Measurements from ENCODE around the gene KIAA1217. TPM values are rescaled to one million over a fixed set of nuclear protein-coding genes. Genes with fewer than 3 reads are reported as not detected.

Gene KIAA1217
- total and polyA plus RNA-seq, 9 of the 15 experiments (the other 6 are each of a cell fraction or from before 2014, with no cell fraction given), result 0.04 TPM; not detected in 8

GRCh38 chr10:24569828-24570657 is 361.1 kb downstream of the KIAA1217 start (continued):
- TF ChIP-seq CSDE1 (IDR thresholded peaks at IDR 0.05) (no peak), ZNF740 (CRISPR knock-in tag; IDR thresholded peaks at IDR 0.05) (no peak), ZNF740 (tag; IDR thresholded peaks at IDR 0.05) (0 out of 4 replicates have a peak, but pooled peaks of 1 of the 2 experiments have one; percentile 63), TSC22D4 (tag; IDR thresholded peaks at IDR 0.05) (no peak), CREM (IDR thresholded peaks at IDR 0.05; ENCODE audit: low read depth) (no peak), WHSC1 (IDR thresholded peaks at IDR 0.05; ENCODE audit: low read length) (no peak), CXXC5 (CRISPR knock-in tag; IDR thresholded peaks at IDR 0.05) (peak; percentile 53), ZNF175 (CRISPR knock-in tag; IDR thresholded peaks at IDR 0.05; ENCODE audit: low read depth) (0 out of 2 replicates have a peak, but pooled peaks have one; percentile 38), KDM4B (IDR thresholded peaks at IDR 0.05; ENCODE audit: borderline replicate concordance in 2 of 2, low read depth in 1 of 2) (no peak), ZNF197 (CRISPR knock-in tag; IDR thresholded peaks at IDR 0.05; ENCODE audit: low read depth) (peak; percentile 60; the same call in 1 of the 2 replicates), NFIX (CRISPR knock-in tag; IDR thresholded peaks at IDR 0.05; ENCODE audit: low read depth) (0 out of 2 replicates have a peak, but pooled peaks have one; percentile 5), RREB1 (CRISPR knock-in tag; IDR thresholded peaks at IDR 0.05) (no peak), YY1 (IDR thresholded peaks at IDR 0.05; ENCODE audit: borderline replicate concordance in 1 of 3, control insufficient read depth in 1 of 3, extremely low read depth in 1 of 3, insufficient read depth in 3 of 3, insufficient read length in 1 of 3, insufficient replicate concordance in 2 of 3, low read depth in 1 of 3, low read length in 2 of 3) (no peak), NFRKB (IDR thresholded peaks at IDR 0.05; ENCODE audit: low read depth) (0 out of 2 replicates have a peak, but pooled peaks have one; percentile 64)
- TF ChIP-seq, protein P1, sequence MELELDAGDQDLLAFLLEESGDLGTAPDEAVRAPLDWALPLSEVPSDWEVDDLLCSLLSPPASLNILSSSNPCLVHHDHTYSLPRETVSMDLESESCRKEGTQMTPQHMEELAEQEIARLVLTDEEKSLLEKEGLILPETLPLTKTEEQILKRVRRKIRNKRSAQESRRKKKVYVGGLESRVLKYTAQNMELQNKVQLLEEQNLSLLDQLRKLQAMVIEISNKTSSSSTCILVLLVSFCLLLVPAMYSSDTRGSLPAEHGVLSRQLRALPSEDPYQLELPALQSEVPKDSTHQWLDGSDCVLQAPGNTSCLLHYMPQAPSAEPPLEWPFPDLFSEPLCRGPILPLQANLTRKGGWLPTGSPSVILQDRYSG (tag; conservative IDR thresholded peaks at IDR 0.05; ENCODE audit: low read depth), result peak; percentile 38
